IPS-18a (cell line): ENCODE measurements around the gene PEAK1.

Experiments used
- H3K27ac ChIP-seq: one replicate; pipeline ENCODE4 v1.5.1; 2013; ENCODE audit warnings: low read length
- H3K27me3 ChIP-seq: one replicate; pipeline ENCODE4 v1.6.1; 2013; ENCODE audit warnings: mild to moderate bottlenecking, low read length; ENCODE audit not compliant: control insufficient read depth, insufficient read depth
- H3K36me3 ChIP-seq: one replicate; pipeline ENCODE4 v1.6.1; 2013; ENCODE audit warnings: low read depth, low read length; ENCODE audit not compliant: control insufficient read depth
- H3K4me1 ChIP-seq: one replicate; pipeline ENCODE4 v1.6.1; 2013; ENCODE audit warnings: low read depth, low read length; ENCODE audit not compliant: control insufficient read depth
- H3K4me3 ChIP-seq: one replicate; pipeline ENCODE4 v1.5.1; 2013; ENCODE audit warnings: low read length
- H3K9ac ChIP-seq: one replicate; pipeline ENCODE4 v1.6.1; 2013; ENCODE audit warnings: mild to moderate bottlenecking, low read length, moderate library complexity
- H3K9me3 ChIP-seq: one replicate; pipeline ENCODE4 v1.6.1; 2013; ENCODE audit warnings: low read depth, low read length; ENCODE audit not compliant: control insufficient read depth

PEAK1 gene

DNA sequence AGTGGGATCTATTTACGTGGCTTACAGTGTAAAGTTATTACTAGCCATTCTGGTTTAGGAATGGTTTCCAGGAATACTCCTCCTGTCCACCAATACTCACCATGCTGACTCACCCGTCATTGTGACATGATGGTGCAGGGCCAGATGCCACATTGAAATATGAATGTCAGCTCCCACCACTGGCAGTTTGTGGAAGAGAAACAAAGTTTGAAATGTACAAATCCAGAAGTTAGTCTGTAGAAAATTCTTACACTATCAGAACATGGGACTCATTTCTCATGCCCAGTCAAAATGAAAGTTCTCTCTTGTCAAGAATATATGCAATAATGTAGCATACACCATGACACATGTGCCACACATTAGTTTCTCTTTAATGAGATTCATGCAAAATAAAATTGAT is 334.6 kb downstream of the PEAK1 start:
- H3K27ac ChIP-seq: no peak overlapping the region
- no peaks in the 10 kb centered on the region for H3K9me3 ChIP-seq
- H3K4me3 ChIP-seq: no peak overlapping the region
- H3K27me3 ChIP-seq: no peaks in the 10 kb centered on the region
- no peaks in the 10 kb centered on the region for H3K4me1 ChIP-seq
- no peaks in the 10 kb centered on the region for H3K36me3 ChIP-seq
- H3K9ac ChIP-seq: no peak overlapping the region

- H3K36me3 ChIP-seq: no peaks in the 10 kb centered on the region
- H3K4me3 ChIP-seq: no peak overlapping the region
- no peak overlapping the region for H3K9ac ChIP-seq
- H3K4me1 ChIP-seq: no peaks in the 10 kb centered on the region
- no peaks in the 10 kb centered on the region for H3K27me3 ChIP-seq
- no peaks in the 10 kb centered on the region for H3K9me3 ChIP-seq
- no peak overlapping the region for H3K27ac ChIP-seq
Observed at GRCh38 chr15:77084436-77084835, 335.5 kb downstream of the PEAK1 start.

DNA sequence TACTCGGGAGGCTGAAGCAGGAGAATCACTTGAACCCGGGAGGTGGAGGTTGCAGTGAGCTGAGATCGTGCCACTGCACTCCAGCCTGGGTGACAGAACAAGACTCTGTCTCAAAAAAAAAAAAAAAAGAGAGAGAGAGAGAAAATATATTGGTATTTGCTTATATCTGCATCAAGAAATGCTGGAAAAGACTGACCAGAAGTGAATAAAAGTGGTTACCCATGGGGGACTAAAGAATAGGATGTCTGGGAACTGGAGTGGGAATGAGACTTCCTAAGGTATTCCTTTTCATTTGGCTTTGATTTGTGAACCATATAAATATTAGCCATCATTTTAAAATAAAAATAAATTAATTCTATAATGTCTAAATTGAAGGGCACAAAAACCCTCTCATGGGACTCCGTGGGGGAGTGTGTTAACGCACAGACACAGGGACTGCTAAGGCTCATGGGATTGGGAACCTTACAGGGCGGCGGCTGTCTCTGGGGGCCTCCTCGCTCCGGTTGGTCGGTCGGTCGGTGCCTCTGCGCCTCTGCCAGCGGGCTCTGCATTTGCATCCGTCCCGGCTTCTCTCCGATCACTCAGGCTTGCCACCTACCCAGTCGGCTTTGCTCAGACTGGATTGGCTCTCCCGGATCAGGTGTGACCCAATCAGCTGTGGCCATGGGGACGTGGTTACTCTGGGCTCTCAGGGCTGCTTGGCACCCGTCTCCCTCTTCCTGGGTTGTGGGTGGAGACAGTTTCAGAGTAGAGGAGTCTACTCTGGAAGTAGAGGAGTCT is 336.3 kb downstream of the PEAK1 start:
- Histone ChIP-seq H3K36me3 (no peaks in the 10 kb centered on the region), H3K9ac (no peak overlapping the region), H3K9me3 (no peaks in the 10 kb centered on the region), H3K27ac (no peak overlapping the region), H3K4me3 (peak overlapping the region; percentile 19), H3K4me1 (no peaks in the 10 kb centered on the region), H3K27me3 (no peaks in the 10 kb centered on the region)

- H3K27me3 ChIP-seq: no peaks in the 10 kb centered on the region
- H3K27ac ChIP-seq: no peak overlapping the region
- no peak overlapping the region for H3K9ac ChIP-seq
- no peak overlapping the region for H3K4me3 ChIP-seq
- no peaks in the 10 kb centered on the region for H3K4me1 ChIP-seq
- H3K9me3 ChIP-seq: no peaks in the 10 kb centered on the region
- H3K36me3 ChIP-seq: no peaks in the 10 kb centered on the region
Observed at GRCh38 chr15:77081971-77082370, 337.9 kb downstream of the PEAK1 start.

DNA sequence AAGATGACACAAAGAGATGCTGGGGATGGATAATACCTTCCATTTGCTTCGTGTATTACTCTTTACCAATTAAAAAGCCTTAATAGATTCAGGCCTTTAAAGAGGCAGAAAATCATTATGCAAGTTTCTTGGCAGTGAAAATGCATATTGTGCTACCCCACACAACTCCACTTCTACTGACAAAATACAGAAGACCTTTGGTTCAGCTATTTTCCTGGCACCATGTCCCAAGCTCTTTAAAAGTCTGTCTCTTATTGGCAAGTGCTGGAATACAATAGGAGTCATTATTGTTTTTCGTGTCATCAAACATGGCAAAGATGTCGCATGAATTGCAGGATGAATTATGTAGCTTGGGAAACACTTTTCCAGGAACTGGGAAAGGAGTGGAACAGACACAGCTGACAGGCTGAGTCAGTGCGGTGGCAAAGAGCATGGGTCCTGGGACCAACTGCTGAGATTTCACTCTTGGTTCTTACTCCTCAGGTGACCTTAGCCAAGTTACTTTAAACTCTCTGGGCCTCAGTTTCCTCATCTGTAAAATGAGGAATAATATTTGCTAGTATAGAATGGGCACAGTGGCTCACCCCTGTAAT is 343.5 kb downstream of the PEAK1 start:
- Histone ChIP-seq H3K27me3 (no peaks in the 10 kb centered on the region), H3K4me3 (no peak overlapping the region), H3K9ac (no peak overlapping the region), H3K36me3 (no peaks in the 10 kb centered on the region), H3K9me3 (no peaks in the 10 kb centered on the region), H3K4me1 (no peaks in the 10 kb centered on the region), H3K27ac (no peak overlapping the region)

DNA sequence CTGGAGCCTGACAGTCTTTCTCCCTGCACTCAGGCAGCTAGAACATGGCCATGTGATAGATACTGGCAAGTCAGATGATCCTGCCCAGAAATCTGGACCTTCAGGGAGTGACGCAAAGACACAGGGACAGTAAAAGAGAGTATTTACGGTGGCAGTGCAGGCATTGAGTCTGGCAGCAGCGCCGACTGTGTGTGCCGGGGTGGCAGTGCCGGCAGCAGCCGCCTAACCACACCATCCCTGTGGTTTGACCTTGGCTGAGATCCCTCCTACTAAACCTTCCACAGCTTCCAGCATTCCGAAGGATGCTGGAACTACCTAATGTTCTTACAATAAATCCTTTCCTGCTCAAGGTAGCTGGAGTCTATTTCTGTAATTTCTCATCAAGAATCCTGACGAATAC is 344.4 kb downstream of the PEAK1 start:
- no peak overlapping the region for H3K27ac ChIP-seq
- no peaks in the 10 kb centered on the region for H3K36me3 ChIP-seq
- no peaks in the 10 kb centered on the region for H3K9me3 ChIP-seq
- H3K4me3 ChIP-seq: no peak overlapping the region
- no peaks in the 10 kb centered on the region for H3K27me3 ChIP-seq
- no peak overlapping the region for H3K9ac ChIP-seq
- H3K4me1 ChIP-seq: peaks cover 3% of the 10 kb centered on the region

DNA sequence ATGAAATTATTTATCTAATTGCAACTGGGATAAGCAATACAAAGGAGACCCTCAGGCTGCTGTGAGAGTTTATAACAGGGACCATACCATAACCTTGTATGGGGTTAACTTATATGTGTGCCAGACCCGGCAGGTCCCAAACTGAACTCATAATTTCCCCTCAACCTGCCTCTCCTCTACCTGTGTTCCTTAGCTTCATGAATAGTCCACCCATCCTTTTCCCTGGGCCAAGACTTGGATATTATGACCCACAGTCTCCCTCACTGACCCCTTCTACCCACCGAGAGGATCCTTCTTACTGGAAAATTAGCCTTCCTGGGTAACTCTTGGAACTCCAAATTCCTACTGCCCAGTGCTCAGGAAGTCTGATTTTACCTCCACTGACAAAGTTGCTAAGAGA is 345.6 kb downstream of the PEAK1 start:
- Histone ChIP-seq H3K4me1 (peaks cover 9% of the 10 kb centered on the region), H3K9me3 (no peaks in the 10 kb centered on the region), H3K9ac (no peak overlapping the region), H3K27me3 (peaks cover 8% of the 10 kb centered on the region), H3K4me3 (no peak overlapping the region), H3K36me3 (no peaks in the 10 kb centered on the region), H3K27ac (no peak overlapping the region)

GRCh38 chr15:77071305-77072223 is 348.3 kb downstream of the PEAK1 start:
- peak overlapping the region; percentile 89 for H3K4me3 ChIP-seq
- H3K27ac ChIP-seq: no peak overlapping the region
- peaks cover 9% of the 10 kb centered on the region for H3K4me1 ChIP-seq
- no peaks in the 10 kb centered on the region for H3K9me3 ChIP-seq
- H3K36me3 ChIP-seq: no peaks in the 10 kb centered on the region
- peaks cover 8% of the 10 kb centered on the region for H3K27me3 ChIP-seq
- H3K9ac ChIP-seq: no peak overlapping the region

DNA sequence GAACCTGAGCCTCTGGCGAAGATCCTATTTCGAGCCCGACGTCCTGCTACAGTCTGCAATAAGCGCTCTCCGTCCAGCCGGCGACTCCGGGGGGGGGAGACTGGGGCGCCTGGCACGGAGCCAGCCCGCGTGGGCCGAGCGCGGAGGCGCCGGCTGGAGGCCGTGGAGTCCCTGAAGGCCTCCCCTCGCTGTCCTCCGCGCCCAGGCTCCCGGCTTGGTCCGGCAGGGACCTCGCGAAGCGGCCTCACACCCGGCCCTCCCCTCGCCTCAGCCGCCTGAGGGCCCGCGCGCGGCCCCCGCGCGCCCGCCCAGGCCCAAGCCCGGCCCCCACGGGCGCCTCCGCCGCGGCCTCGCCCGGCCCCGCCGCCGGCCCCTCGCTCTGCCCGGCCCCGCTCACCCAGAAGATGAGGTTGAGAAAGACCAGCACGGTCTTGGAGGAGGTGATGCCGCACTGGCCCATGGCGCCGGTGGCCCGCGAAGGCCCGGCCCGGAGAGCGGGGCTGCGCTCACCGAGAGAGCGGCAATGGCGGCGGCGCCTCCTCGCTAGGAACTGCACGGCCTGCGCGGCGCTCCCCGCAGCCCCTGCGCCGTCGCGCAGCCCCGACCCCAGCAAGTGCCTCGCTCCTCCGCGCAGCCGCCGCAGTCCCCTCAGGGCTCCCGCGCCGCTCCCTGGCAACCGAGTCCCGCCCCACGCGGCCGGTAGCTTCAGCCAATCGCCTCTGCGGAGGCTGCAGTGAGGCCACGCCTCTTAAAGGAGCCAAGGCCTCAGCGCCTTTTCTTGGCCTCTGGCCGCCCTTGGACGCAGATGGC is 349.2 kb downstream of the PEAK1 start, which contains the start of gene TSPAN3:
TSPAN3 (minus strand) TSS at position 615 of the 810 bp plus-strand sequence; CDS start at position 460, 155 bp downstream.
- H3K4me1 ChIP-seq: peaks cover 9% of the 10 kb centered on the region

GRCh38 chr15:77070180-77070494 is 349.8 kb downstream of the PEAK1 start:
- Histone ChIP-seq H3K27me3 (peaks cover 8% of the 10 kb centered on the region), H3K4me3 (peak overlapping the region; percentile 89), H3K9me3 (no peaks in the 10 kb centered on the region), H3K36me3 (no peaks in the 10 kb centered on the region), H3K27ac (no peak overlapping the region), H3K9ac (peak overlapping the region; percentile 81), H3K4me1 (peaks cover 9% of the 10 kb centered on the region)

More for the DNA sequence above, 349.2 kb downstream of the PEAK1 start, which contains the start of gene TSPAN3:
- no peak within 1 kb of the TSS for H3K27ac ChIP-seq
- H3K36me3 ChIP-seq: no peaks in the 10 kb centered on the region
- peaks cover 8% of the 10 kb centered on the region for H3K27me3 ChIP-seq
- peak within 1 kb of the TSS; percentile 89 for H3K4me3 ChIP-seq
- no peaks in the 10 kb centered on the region for H3K9me3 ChIP-seq
- H3K9ac ChIP-seq: peak within 1 kb of the TSS; percentile 81
